MCF 10A (cell line): ENCODE measurements around the gene TNS3. TPM values are rescaled to one million over a fixed set of nuclear protein-coding genes. Genes with fewer than 3 reads are reported as not detected.

Experiments
- BruUV-seq: library from RNA; stranded (reverse); fragments of 400-500 nt; replicated peaks from 2 replicates; lab custom pipeline; 2021; lab: Mats Ljungman, UMichigan
- CTCF ChIA-PET: fragments of 300-600 bp; sonication (Branson Sonifier 250); formaldehyde crosslinking; extraction: SDS; loops from one replicate; lab custom pipeline; 2021; ENCODE audit warnings: antibody characterized with exemption, inconsistent platforms; lab: Yijun Ruan, JAX
- POLR2A ChIA-PET: fragments of 300-600, 350-650 bp; sonication (Branson Sonifier 250); formaldehyde crosslinking; extraction: SDS; loops from one replicate; lab custom pipeline; 2020; ENCODE audit warnings: antibody characterized with exemption, inconsistent platforms; lab: Yijun Ruan, JAX
- DNase-seq: peaks from one replicate; pipeline ENCODE4 v3.0.0-alpha.2; 2018; ENCODE audit not compliant: unreplicated experiment
- H3K27ac Mint-ChIP-seq: one replicate; pipeline ENCODE4 v1.8.0; 2022; ENCODE audit warnings: mild to moderate bottlenecking, low read depth, mixed read lengths; ENCODE audit not compliant: unreplicated experiment
- H3K27me3 Mint-ChIP-seq: one replicate; pipeline ENCODE4 v1.8.0; 2022; ENCODE audit warnings: mixed read lengths; ENCODE audit not compliant: insufficient read depth, unreplicated experiment
- H3K36me3 Mint-ChIP-seq: one replicate; pipeline ENCODE4 v1.8.0; 2022; ENCODE audit warnings: mild to moderate bottlenecking, moderate library complexity, mixed read lengths; ENCODE audit not compliant: insufficient read depth, unreplicated experiment
- H3K4me1 Mint-ChIP-seq: one replicate; pipeline ENCODE4 v1.8.0; 2022; ENCODE audit warnings: mixed read lengths; ENCODE audit not compliant: insufficient read depth, unreplicated experiment
- H3K4me3 Mint-ChIP-seq: one replicate; pipeline ENCODE4 v1.8.0; 2022; ENCODE audit warnings: mild to moderate bottlenecking, moderate library complexity, mixed read lengths; ENCODE audit not compliant: unreplicated experiment
- H3K9me3 Mint-ChIP-seq: one replicate; pipeline ENCODE4 v1.8.0; 2022; ENCODE audit warnings: mixed read lengths; ENCODE audit not compliant: unreplicated experiment
- CTCF ChIP-seq: fragments of 200-600 bp; IDR thresholded peaks from one replicate; pipeline ENCODE4 v1.8.0; 2022; ENCODE audit warnings: antibody characterized with exemption, mild to moderate bottlenecking; ENCODE audit not compliant: unreplicated experiment
- intact Hi-C: fragments of 100-400 bp; cut with micrococcal nuclease; formaldehyde crosslinking; loops from 2 replicates; pipeline ENCODE4 v1.14.1; 2022
- total RNA-seq: library from RNA; stranded (reverse); gene quantifications from 2 replicates; pipeline ENCODE4 v1.2.3, GENCODE V29; 2022

The TNS3 gene
- total RNA-seq, 1 experiment from 2014 or later: 30.1 TPM

GRCh38 chr7:47546171-47546570 lies 35.7 kb downstream of the TNS3 start:
- ChIA-PET CTCF (interaction anchor here (0.6 to 1.4 kb wide), 3 partner anchors 269 to 280 kb away, joined by 3 to 6 read pairs (median 3); no protein-coding TSS in a partner anchor), POLR2A (no interaction called here)
- no peaks in the 10 kb centered on the region for H3K27me3 Mint-ChIP-seq
- no peak for TF ChIP-seq CTCF
- intact Hi-C loops: no loop called here
- H3K27ac Mint-ChIP-seq: no peak overlapping the region
- BruUV-seq: no TSS peak
- no peak overlapping the region for H3K4me3 Mint-ChIP-seq
- H3K36me3 Mint-ChIP-seq: peaks cover 30% of the 10 kb centered on the region
- peaks cover 26% of the 10 kb centered on the region for H3K4me1 Mint-ChIP-seq
- H3K9me3 Mint-ChIP-seq: no peaks in the 10 kb centered on the region
- DNase-seq: no peak

GRCh38 chr7:47544416-47544815 lies 37.5 kb downstream of the TNS3 start:
- Mint-ChIP-seq H3K36me3 (peaks cover 29% of the 10 kb centered on the region), H3K4me1 (peaks cover 27% of the 10 kb centered on the region), H3K27ac (no peak overlapping the region)

GRCh38 chr7:47543714-47544113 lies 38.2 kb downstream of the TNS3 start:
- CTCF ChIA-PET: interaction anchor here (1.7 kb wide), 1 partner anchor 9 kb away, joined by 5 read pairs; no protein-coding TSS in a partner anchor

More at GRCh38 chr7:47544416-47544815, 37.5 kb downstream of the TNS3 start:
- H3K27me3 Mint-ChIP-seq: no peaks in the 10 kb centered on the region
- no TSS peak for BruUV-seq
- intact Hi-C loops: no loop called here
- DNase-seq: no peak
- no peak overlapping the region for H3K4me3 Mint-ChIP-seq
- POLR2A ChIA-PET: no interaction called here
- no peaks in the 10 kb centered on the region for H3K9me3 Mint-ChIP-seq
- CTCF ChIA-PET: interaction anchor here (0.8 to 1.7 kb wide), 3 partner anchors 8 to 275 kb away, joined by 3 to 5 read pairs (median 5); no protein-coding TSS in a partner anchor
- no peak for TF ChIP-seq CTCF

GRCh38 chr7:47543056-47543455 lies 38.9 kb downstream of the TNS3 start:
- TF ChIP-seq CTCF: no peak
- Mint-ChIP-seq H3K4me1 (peaks cover 29% of the 10 kb centered on the region), H3K4me3 (no peak overlapping the region), H3K27me3 (no peaks in the 10 kb centered on the region), H3K9me3 (no peaks in the 10 kb centered on the region), H3K36me3 (peaks cover 26% of the 10 kb centered on the region), H3K27ac (no peak overlapping the region)
- no TSS peak for BruUV-seq
- CTCF ChIA-PET: interaction anchor here (1.7 kb wide), 1 partner anchor 10 kb away, joined by 5 read pairs; no protein-coding TSS in a partner anchor
- POLR2A ChIA-PET: interaction anchor here (0.9 kb wide), 1 partner anchor 13 kb away, joined by 3 read pairs; no protein-coding TSS in a partner anchor
- intact Hi-C loops: no loop called here
- DNase-seq: no peak

More at GRCh38 chr7:47543714-47544113, 38.2 kb downstream of the TNS3 start:
- no TSS peak for BruUV-seq
- no peak overlapping the region for H3K27ac Mint-ChIP-seq
- no peaks in the 10 kb centered on the region for H3K9me3 Mint-ChIP-seq
- H3K36me3 Mint-ChIP-seq: peaks cover 31% of the 10 kb centered on the region
- H3K27me3 Mint-ChIP-seq: no peaks in the 10 kb centered on the region
- no peak for TF ChIP-seq CTCF
- intact Hi-C loops: no loop called here
- H3K4me1 Mint-ChIP-seq: peaks cover 31% of the 10 kb centered on the region
- no peak for DNase-seq
- POLR2A ChIA-PET: no interaction called here
- H3K4me3 Mint-ChIP-seq: no peak overlapping the region
